SK-N-SH (cell line): Measurements from ENCODE around the gene ACOXL.

ENCODE experiments used
- CTCF ChIP-seq: fragments of 200-600 bp; sonication (generic); IDR thresholded peaks from 2 replicates; pipeline ENCODE4 v1.6.1; 2017; ENCODE audit warnings: antibody characterized with exemption, mild to moderate bottlenecking, moderate library complexity
- RAD21 ChIP-seq: IDR thresholded peaks from 2 replicates; pipeline ENCODE4 v1.6.1; 2012; ENCODE audit warnings: mild to moderate bottlenecking, low read length
- RFX5 ChIP-seq: IDR thresholded peaks from 2 replicates; pipeline ENCODE4 v1.6.1; 2012; ENCODE audit warnings: mild to moderate bottlenecking, improper control_type of control experiment, low read length
- RXRA ChIP-seq: IDR thresholded peaks from 2 replicates; pipeline ENCODE4 v1.4.0; 2012; ENCODE audit warnings: low read depth, mild to moderate bottlenecking, borderline replicate concordance
- ZBTB33 ChIP-seq: IDR thresholded peaks from 2 replicates; pipeline ENCODE4 v1.4.0; 2012; ENCODE audit warnings: low read depth, borderline replicate concordance

- TF ChIP-seq RXRA (no peak), CTCF (no peak), RAD21 (no peak), ZBTB33 (no peak), RFX5 (no peak)
These were observed 227.9 kb downstream of the ACOXL start for GRCh38 chr2:110960281-110960680.
